GM19351 (cell line): ENCODE data around the gene CNTFR.

Experiments used
- ATAC-seq: cut with Tn5 transposase; IDR thresholded peaks from one replicate; pipeline ENCODE4 v1.9.1; 2021; ENCODE audit warnings: mild to moderate bottlenecking, moderate library complexity; ENCODE audit not compliant: unreplicated experiment

Gene CNTFR

GRCh38 chr9:34573599-34574325 is 15.8 kb downstream of the CNTFR start:
- ATAC-seq: no peak

DNA sequence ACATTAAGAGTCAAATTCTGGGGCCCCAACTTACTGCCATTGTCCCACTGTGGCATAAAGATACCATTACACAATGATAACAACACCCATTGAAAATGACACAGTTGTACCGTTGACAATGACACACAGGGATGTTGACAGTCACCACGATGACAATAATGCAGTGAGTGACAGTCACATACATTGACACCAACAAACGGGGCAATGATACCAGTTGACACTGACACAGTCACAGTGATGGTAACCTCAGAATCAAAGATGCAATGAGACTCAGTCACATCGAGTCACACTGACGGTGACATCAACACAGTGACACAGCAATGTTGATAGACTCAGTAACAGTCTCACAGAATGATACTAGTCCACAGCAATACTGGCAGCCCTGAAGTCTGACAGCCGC is 16.9 kb downstream of the CNTFR start:
- no peak for ATAC-seq

DNA sequence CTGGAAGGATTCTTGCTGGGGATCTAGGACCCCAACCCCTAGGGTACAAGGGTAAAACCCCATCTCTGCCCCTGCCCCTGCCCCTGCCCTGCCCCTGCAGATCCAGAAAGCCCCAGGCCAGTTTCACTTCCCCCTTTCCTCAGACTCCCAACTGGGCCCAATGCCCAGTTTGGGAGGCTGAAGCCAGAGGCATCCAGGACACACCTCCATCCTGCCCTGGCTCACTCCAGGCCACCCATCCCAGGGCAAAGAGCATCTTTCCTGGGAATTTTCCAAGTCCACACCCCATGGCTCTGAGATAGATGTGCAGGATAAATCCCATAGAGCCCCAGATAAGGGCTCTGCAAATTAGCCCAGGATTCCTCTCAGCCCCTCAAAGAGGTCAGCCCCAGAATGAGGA is 17.4 kb downstream of the CNTFR start:
- no peak for ATAC-seq

- no peak for ATAC-seq
These were observed 18.1 kb downstream of the CNTFR start for GRCh38 chr9:34571481-34571810.

- ATAC-seq: no peak
These were observed 18.6 kb downstream of the CNTFR start for GRCh38 chr9:34570809-34571480.

DNA sequence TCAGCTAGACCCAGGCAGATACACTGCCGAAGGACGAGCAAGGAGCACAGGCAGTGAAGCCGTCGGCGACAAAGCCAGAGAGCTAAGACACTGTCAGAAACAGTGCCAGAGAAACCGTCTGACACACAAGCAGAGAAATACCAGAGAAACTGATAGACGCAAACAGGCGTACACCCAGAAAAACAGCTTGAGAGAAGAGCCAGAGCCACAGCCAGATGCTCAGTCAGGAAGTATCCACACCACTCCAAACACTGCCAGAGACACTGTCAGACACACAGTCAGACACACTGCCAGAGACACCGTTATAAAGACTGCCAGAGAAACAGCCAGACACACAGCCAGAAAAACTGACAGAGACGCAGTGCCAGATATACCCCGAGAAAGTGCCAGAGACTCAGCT is 19.1 kb downstream of the CNTFR start:
- ATAC-seq: no peak

- no peak for ATAC-seq
These were observed 20.8 kb downstream of the CNTFR start for GRCh38 chr9:34568774-34569173.

GRCh38 chr9:34568133-34568532 is 21.4 kb downstream of the CNTFR start:
- no peak for ATAC-seq

- no peak for ATAC-seq
These were observed 22.6 kb downstream of the CNTFR start for GRCh38 chr9:34566972-34567371.

GRCh38 chr9:34566322-34566721 is 23.2 kb downstream of the CNTFR start:
- ATAC-seq: no peak

DNA sequence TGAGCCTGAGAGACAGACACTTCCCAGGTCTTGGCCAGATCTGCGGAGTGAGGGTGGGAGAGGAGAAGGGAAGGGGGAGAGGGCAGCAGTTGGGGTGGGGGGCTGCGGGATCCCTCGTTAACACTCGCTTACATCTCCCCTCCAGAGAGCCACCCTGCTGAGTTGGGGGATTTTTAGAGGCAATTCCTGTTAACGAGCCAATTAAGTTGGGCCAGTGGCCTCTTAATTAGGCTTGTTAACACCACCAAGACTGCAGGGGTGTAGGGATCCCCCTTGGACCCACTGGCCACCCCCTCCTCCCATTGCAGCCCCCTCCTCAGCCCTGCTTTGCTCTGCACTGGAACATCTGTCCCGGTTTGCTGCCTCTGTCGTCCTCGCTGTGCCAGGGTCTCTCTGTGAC is 23.7 kb downstream of the CNTFR start:
- ATAC-seq: no peak

DNA sequence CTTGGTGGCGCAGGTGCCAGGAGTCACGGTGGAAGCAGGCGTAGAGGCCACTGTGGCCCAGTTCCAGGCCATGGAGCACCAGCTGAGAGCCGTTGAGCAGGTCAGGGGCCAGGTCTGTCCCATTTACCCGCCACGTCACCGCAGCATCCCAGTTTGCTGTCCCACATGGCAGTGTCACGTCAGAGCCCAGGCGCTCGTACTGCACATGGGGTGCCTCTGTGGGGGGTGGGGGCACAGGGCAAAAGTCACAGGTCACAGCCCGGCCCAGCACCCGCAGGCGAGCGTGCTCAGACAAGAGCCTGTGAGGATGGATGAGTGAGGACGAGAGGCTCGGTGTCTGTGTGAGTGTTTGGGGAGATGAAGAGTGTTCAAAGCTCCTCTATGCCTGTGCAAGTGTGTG is 24.9 kb downstream of the CNTFR start:
- ATAC-seq: no peak

DNA sequence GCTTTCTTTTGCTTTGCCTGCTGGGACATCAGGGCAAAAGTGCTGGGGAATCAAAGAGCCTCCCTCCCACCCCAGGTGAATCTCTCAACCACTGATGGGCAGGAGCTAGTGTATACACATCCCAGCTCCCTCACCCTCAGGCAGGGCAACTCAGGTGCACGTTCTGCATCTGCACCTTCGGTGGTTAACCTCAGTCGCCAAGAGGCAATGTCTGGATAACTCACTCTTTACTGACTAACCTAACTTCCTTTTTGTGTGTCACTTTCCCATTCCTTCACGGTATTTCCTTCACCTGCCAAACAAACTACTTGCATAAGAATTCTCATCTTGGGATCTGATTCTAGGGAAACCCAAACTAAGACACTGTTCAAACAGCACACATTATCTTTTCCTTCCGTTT is 26.3 kb downstream of the CNTFR start:
- no peak for ATAC-seq

DNA sequence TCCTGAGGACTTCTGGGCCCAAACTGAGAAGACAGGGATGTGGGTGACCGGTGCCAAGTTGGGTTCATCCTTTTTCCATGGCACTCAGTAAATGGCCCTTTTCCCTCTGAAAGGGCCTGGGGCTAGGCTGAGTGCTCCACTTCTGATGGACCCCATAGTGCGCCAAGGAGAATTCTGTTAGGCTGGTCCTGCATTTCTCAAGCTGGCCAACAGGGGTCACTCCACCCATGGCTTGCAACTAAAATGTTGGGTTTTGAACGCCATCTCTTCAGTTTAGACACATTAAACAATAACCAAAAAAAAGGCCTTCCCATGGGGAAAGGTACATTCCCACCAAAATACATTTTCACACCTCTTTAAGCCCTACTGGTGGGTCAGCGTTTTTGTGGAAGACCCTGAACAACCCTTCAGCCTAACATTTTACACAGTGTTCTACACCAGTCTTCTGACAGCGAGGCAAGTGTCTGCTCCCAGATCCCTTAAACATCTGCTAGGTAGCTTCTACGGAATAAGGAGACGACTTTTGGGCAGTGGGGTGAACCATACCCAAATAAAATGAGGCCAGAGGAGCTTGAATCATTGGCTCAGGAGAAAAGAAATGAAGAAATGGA is 27.3 kb downstream of the CNTFR start:
- no peak for ATAC-seq

DNA sequence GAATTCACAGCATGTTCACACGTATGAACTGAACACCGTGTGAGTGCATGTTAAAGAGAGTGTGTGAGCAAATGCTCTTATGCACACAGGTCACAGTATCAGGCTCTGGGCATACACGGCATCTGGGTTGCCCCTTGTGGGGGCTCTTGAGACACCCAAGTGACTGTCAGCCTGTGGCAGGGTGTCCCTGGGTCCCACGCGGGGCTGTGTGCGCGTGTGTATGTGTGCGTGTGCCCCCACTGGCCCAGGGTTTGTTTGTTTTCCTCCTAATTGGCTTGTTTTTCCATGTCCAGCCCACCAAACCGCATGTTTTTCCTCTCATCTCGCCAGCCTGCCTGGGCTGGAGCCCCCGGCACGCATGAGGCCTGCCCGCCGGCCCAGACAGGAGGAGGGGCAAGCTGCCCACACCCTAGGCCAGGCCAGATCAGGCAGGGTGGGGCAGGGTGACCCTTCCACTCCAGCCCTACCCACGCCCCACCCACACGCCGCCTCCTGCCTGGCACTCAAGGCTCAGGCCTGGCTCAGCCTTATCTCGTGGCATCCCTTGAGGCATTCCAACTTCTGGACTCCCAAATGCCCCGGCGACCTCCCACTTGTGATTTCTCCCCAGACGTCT is 28.8 kb downstream of the CNTFR start:
- no peak for ATAC-seq

DNA sequence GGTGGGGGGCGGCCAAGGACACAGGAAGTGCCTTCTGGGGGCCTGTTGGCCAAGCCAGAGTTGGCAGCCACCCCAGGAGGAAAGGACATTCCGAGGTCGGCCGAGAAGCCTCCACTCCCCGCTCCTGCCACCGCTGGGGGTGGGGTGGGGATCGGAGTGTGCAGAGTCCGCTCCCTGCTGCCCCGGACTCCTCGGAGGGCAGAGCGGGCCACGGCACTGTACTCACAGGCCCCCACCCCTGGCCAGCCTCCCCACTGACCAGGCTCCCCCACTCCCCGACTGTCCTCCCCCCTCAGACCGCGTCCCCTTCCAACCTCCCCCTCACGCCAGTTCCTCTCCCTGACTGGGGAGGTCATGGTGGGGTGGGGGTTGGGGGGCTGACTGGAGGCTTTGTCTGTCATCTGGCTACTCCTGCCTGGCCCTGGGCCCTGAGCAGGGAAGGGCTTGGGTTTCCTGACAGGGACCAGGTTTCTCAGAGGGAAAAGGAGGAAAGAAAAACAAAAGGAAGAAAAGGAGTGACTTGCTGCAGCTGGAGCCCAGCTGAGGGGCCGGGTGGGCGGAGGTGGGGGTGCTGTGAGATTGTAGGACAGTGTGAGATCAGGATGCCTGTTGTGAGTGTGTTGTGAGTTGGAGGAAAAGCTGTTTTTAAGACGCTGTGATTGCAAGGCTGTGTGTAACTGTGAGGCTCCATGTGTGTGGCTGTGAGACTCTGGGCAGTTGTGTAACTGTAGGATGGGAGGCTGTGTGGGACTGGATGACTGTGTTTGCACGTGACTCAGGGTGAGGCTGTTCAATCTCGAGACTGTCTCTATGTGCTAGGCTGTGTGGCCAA is 29.7 kb downstream of the CNTFR start:
- ATAC-seq: no peak

GRCh38 chr9:34558919-34559623 is 30.5 kb downstream of the CNTFR start:
- no peak for ATAC-seq

DNA sequence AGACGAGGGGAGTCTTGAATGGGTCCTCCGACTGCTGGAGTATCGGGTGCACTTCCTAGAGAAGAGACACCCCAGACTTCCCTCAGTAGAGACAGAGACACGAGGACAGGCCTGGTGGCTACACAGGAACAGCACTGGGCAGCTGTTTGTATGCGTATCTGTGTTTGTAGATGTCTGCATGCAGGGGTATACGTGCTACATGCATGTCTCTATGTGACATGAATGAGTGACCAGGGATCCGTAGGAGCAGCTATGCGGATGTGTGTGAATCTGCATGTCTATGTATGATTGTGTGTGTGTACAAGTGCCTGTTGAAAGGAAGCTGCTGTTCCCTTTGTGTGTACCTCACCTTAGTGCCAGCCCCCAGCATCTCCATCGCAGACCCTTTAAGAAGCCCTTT is 31.2 kb downstream of the CNTFR start:
- no peak for ATAC-seq

DNA sequence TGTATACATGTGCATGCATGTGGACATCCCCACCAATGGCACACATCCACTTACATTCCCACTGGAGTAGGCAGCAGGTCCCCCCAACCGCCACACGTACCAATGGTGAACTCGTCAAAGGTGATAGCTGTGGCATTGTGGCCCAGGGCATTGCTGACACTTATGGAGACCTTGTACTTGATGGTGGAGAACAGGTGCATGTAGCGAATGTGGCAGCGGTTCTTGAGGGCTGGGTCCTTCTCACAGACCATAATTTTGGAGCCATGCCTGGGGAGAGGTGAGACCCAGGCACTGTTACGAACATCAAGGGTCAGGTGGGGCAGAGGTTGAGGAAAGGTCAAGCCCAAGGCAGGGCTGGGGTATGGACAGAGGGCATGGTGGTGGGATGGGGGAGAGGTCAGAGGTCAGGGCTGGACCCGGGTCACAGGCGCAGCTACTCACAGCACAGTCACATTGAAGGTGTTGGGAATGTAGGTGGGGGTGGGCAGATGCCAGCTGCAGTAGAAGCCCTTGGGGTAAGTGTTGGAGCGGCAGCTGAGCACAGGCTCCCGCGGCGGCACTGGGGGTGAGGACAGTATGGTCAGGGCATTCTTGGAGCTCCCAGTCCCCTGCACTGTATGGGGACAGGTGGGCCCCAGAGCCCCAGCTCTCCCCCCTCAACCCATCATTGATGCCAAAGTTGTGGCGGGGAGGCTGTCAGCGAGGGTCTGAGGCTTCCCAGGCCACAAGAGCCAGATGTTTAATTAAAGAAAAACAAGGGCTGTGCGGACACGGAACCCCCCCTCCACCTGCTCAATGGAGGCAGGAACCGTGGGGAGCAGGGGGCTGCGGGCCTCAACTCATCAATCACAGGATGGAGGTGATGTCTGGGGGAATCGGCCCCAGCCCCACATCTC is 31.9 kb downstream of the CNTFR start:
- ATAC-seq: no peak

- ATAC-seq: no peak
These were observed 32.6 kb downstream of the CNTFR start for GRCh38 chr9:34556949-34557348.
